HCT116 (cell line): ENCODE data around the gene SLC38A3. TPM values are rescaled to one million over a fixed set of nuclear protein-coding genes. Genes with fewer than 3 reads are reported as not detected.

Source experiments
- ATAC-seq: fragments of 200-7000 bp; cut with Tn5 transposase; 2 replicates; pipeline ENCODE4 v1.9.1; 2020; ENCODE audit warnings: mild to moderate bottlenecking, moderate library complexity
- BruUV-seq: library from RNA; stranded (reverse); fragments of 400-500 nt; replicated peaks from 2 replicates; lab custom pipeline; 2021; lab: Mats Ljungman, UMichigan
- CTCF ChIA-PET: fragments of 300-600 bp; sonication (Branson Sonifier 250); formaldehyde crosslinking; loops from one replicate; lab custom pipeline; 2021; ENCODE audit warnings: antibody characterized with exemption; lab: Charles Lee
- POLR2A ChIA-PET: fragments of 300-600, 350-600 bp; sonication (Branson Sonifier 250); formaldehyde crosslinking; loops from one replicate; lab custom pipeline; 2021; ENCODE audit warnings: antibody characterized with exemption; lab: Charles Lee
- RAD21 ChIA-PET, 2 experiments: fragments of 300-600 bp; sonication (Branson Sonifier 250); formaldehyde crosslinking; loops; one replicate each; lab custom pipeline; 2023; ENCODE audit warnings: low total read pairs in 2 of 2; ENCODE audit not compliant: uncharacterized antibody in 2 of 2, unreplicated experiment in 2 of 2, low non-redundant PET in 1 of 2; lab: Charles Lee
- DNase-seq: peaks from one replicate; pipeline ENCODE4 v3.0.0-alpha.2; 2010; ENCODE audit warnings: low read depth, low spot score
- H2AFZ ChIP-seq: fragments of 200-600 bp; shearing (Covaris generic), sonication (generic); 2 replicates; pipeline ENCODE4 v1.6.1; 2017; ENCODE audit warnings: low read depth, mixed run types, mixed read lengths, antibody characterized with exemption, low read length; ENCODE audit not compliant: poor library complexity, severe bottlenecking
- H3K27ac ChIP-seq: 2 replicates; pipeline ENCODE4 v1.5.1; 2012; ENCODE audit warnings: low read depth, low read length
- H3K27me3 ChIP-seq: fragments of 200-600 bp; sonication (generic); 2 replicates; pipeline ENCODE4 v1.6.1; 2016; ENCODE audit warnings: mixed run types, low read length, mixed read lengths; ENCODE audit not compliant: insufficient read depth
- H3K36me3 ChIP-seq, 2 experiments: fragments of 200-500 bp in 1 of 2; fragments of 200-600 bp in 1 of 2; sonication (Bioruptor generic) in 1 of 2; sonication (generic) in 1 of 2; 2 replicates each; pipeline versions ENCODE4 v1.5.1 to v1.6.1; 2014 to 2016; ENCODE audit warnings: low read length in 2 of 2, inconsistent platforms in 1 of 2, mixed read lengths in 1 of 2, mixed run types in 1 of 2; ENCODE audit not compliant: insufficient read depth in 2 of 2, control insufficient read depth in 1 of 2
- H3K4me1 ChIP-seq, 2 experiments: fragments of 200-600 bp in 1 of 2; sonication (generic) in 1 of 2; 2 replicates each; pipeline versions ENCODE4 v1.5.1 to v1.6.1; 2012 to 2017; ENCODE audit warnings: low read length in 2 of 2, inconsistent platforms in 1 of 2, mild to moderate bottlenecking in 1 of 2, mixed read lengths in 1 of 2, mixed run types in 1 of 2, moderate library complexity in 1 of 2; ENCODE audit not compliant: insufficient read depth in 2 of 2, control insufficient read depth in 1 of 2
- H3K4me2 ChIP-seq: fragments of 200-600 bp; sonication (generic); 2 replicates; pipeline ENCODE4 v1.6.1; 2017; ENCODE audit warnings: mixed run types, low read length, mixed read lengths
- H3K4me3 ChIP-seq, 2 experiments: fragments of 200-600 bp in 1 of 2; sonication (generic) in 1 of 2; replicated peaks in 1 of 2; 2 replicates each; pipeline ENCODE4 v1.5.1; 2011 to 2016; ENCODE audit warnings: low read length in 2 of 2, control low read depth in 1 of 2, low read depth in 1 of 2, mild to moderate bottlenecking in 1 of 2, mixed read lengths in 1 of 2, mixed run types in 1 of 2
- H3K79me2 ChIP-seq: fragments of 200-600 bp; sonication (generic); 2 replicates; pipeline ENCODE4 v1.6.1; 2017; ENCODE audit warnings: mild to moderate bottlenecking, mixed run types, low read length, moderate library complexity, mixed read lengths; ENCODE audit not compliant: insufficient read depth
- H3K9ac ChIP-seq: fragments of 200-600 bp; sonication (generic); 2 replicates; pipeline ENCODE4 v1.6.1; 2016; ENCODE audit warnings: low read length, mixed read lengths
- H3K9me2 ChIP-seq: fragments of 200-600 bp; sonication (generic), shearing (Covaris generic); 2 replicates; pipeline ENCODE4 v1.6.1; 2017; ENCODE audit warnings: mixed run types, mild to moderate bottlenecking, moderate library complexity; ENCODE audit not compliant: insufficient read depth
- H3K9me3 ChIP-seq, 2 experiments: fragments of 200-500 bp in 1 of 2; fragments of 200-600 bp in 1 of 2; sonication (Bioruptor generic) in 1 of 2; sonication (generic) in 1 of 2; 2 replicates each; pipeline ENCODE4 v1.6.1; 2014 to 2017; ENCODE audit warnings: low read length in 2 of 2, mixed read lengths in 2 of 2, inconsistent platforms in 1 of 2, low read depth in 1 of 2, mild to moderate bottlenecking in 1 of 2, mixed run types in 1 of 2, moderate library complexity in 1 of 2; ENCODE audit not compliant: control insufficient read depth in 1 of 2, insufficient read depth in 1 of 2
- H4K20me1 ChIP-seq: fragments of 200-600 bp; sonication (generic), shearing (Covaris generic); 2 replicates; pipeline ENCODE4 v1.6.1; 2017; ENCODE audit warnings: mixed run types, mild to moderate bottlenecking, moderate library complexity; ENCODE audit not compliant: insufficient read depth
- ATF3 ChIP-seq: IDR thresholded peaks from 2 replicates; pipeline ENCODE4 v1.6.1; 2012
- CBX3 ChIP-seq: IDR thresholded peaks from 2 replicates; pipeline ENCODE4 v1.6.1; 2012; ENCODE audit warnings: low read depth
- CEBPB ChIP-seq: IDR thresholded peaks from 2 replicates; pipeline ENCODE4 v1.6.1; 2012; ENCODE audit warnings: low read depth
- CTCF ChIP-seq, 3 experiments: fragments of 200-600 bp in 1 of 3; sonication (generic) in 1 of 3; IDR thresholded peaks in 2 of 3; conservative IDR thresholded peaks in 1 of 3; 2 replicates each; pipeline ENCODE4 v1.5.1; 2012 to 2017; ENCODE audit warnings: low read depth in 2 of 3, low read length in 2 of 3, antibody characterized with exemption in 1 of 3, borderline replicate concordance in 1 of 3, control low read depth in 1 of 3, mild to moderate bottlenecking in 1 of 3, mixed read lengths in 1 of 3, mixed run types in 1 of 3, moderate library complexity in 1 of 3; ENCODE audit not compliant: insufficient read depth in 1 of 3
- EGR1 ChIP-seq: IDR thresholded peaks from 2 replicates; pipeline ENCODE4 v1.6.1; 2012; ENCODE audit warnings: low read depth
- ELF1 ChIP-seq: IDR thresholded peaks from 2 replicates; pipeline ENCODE4 v1.6.1; 2012; ENCODE audit warnings: low read depth, borderline replicate concordance
- EZH2phosphoT487 ChIP-seq: fragments of 200-600 bp; IDR thresholded peaks from 2 replicates; pipeline ENCODE4 v1.6.1; 2018; ENCODE audit warnings: antibody characterized with exemption, borderline replicate concordance
- FOSL1 ChIP-seq: IDR thresholded peaks from 2 replicates; pipeline ENCODE4 v1.6.1; 2012; ENCODE audit warnings: low read depth
- JUND ChIP-seq: IDR thresholded peaks from 2 replicates; pipeline ENCODE4 v1.6.1; 2012
- POLR2A ChIP-seq: IDR thresholded peaks from 2 replicates; pipeline ENCODE4 v1.7.0; 2011; ENCODE audit warnings: borderline replicate concordance; ENCODE audit not compliant: insufficient read depth, insufficient read length; ENCODE audit errors: extremely low read depth
- POLR2AphosphoS5 ChIP-seq: IDR thresholded peaks from 2 replicates; pipeline ENCODE4 v1.6.1; 2011; ENCODE audit warnings: mild to moderate bottlenecking, low read depth, low read length, moderate library complexity
- RAD21 ChIP-seq: IDR thresholded peaks from 2 replicates; pipeline ENCODE4 v1.6.1; 2012; ENCODE audit warnings: low read depth, mild to moderate bottlenecking
- REST ChIP-seq: IDR thresholded peaks from 2 replicates; pipeline ENCODE4 v1.6.1; 2012; ENCODE audit warnings: low read depth
- SIN3A ChIP-seq: IDR thresholded peaks from 2 replicates; pipeline ENCODE4 v1.6.1; 2012; ENCODE audit warnings: low read depth
- SP1 ChIP-seq: IDR thresholded peaks from 2 replicates; pipeline ENCODE4 v1.6.1; 2012; ENCODE audit warnings: low read depth
- SRF ChIP-seq: IDR thresholded peaks from 2 replicates; pipeline ENCODE4 v1.6.1; 2012; ENCODE audit warnings: low read depth
- TCF7L2 ChIP-seq: IDR thresholded peaks from 2 replicates; pipeline ENCODE4 v1.7.0; 2011; ENCODE audit warnings: borderline replicate concordance, inconsistent platforms; ENCODE audit not compliant: insufficient read depth, insufficient read length; ENCODE audit errors: extremely low read depth
- YY1 ChIP-seq: IDR thresholded peaks from 2 replicates; pipeline ENCODE4 v1.6.1; 2011; ENCODE audit warnings: low read length, low read depth, moderate library complexity, mild to moderate bottlenecking; ENCODE audit not compliant: insufficient replicate concordance; ENCODE audit errors: extremely low read depth
- ZNF274 ChIP-seq: fragments of 200-500 bp; sonication (Bioruptor generic); IDR thresholded peaks from 2 replicates; pipeline ENCODE4 v1.6.1; 2014; ENCODE audit warnings: mild to moderate bottlenecking, low read depth, low read length, inconsistent platforms
- intact Hi-C: fragments of 100-400 bp; cut with micrococcal nuclease; formaldehyde crosslinking; loops from 2 replicates; pipeline ENCODE4 v1.10.0; 2022
- total RNA-seq: library from RNA; stranded (reverse); gene quantifications from one replicate; pipeline ENCODE4 v1.2.1, GENCODE V29; 2021; ENCODE audit not compliant: unreplicated experiment

The SLC38A3 gene
- total RNA-seq, 1 experiment from 2014 or later, result 3.1 TPM

GRCh38 chr3:50189989-50190388 is 15.1 kb upstream of the SLC38A3 start:
- CTCF ChIA-PET, result interaction anchor here (1.1 to 3.1 kb wide), 2 partner anchors 37 to 70 kb away, joined by 5 to 13 read pairs; no protein-coding TSS in a partner anchor
- H3K27ac ChIP-seq, result no peak overlapping the region
- no peak overlapping the region for H3K4me2 ChIP-seq
- H2AFZ ChIP-seq, result no peak overlapping the region
- no peak overlapping the region for H3K9ac ChIP-seq
- H3K4me3 ChIP-seq, result no peak overlapping the region
- peaks cover 0 to 16% of the 10 kb centered on the region in 2 experiments; a peak in 3 of 4 replicates for H3K4me1 ChIP-seq
- ATAC-seq (no peak), DNase-seq (no peak)
- BruUV-seq, result no TSS peak
- no peaks in the 10 kb centered on the region for H3K9me2 ChIP-seq
- no peaks in the 10 kb centered on the region for H3K9me3 ChIP-seq
- H3K79me2 ChIP-seq, result no peaks in the 10 kb centered on the region
- no peak for TF ChIP-seq JUND
- no peak for TF ChIP-seq ATF3
- no peak for TF ChIP-seq CTCF (IDR thresholded peaks at IDR 0.05 in 2 of 3, conservative IDR thresholded peaks at IDR 0.05 in 1 of 3; ENCODE audit: borderline replicate concordance in 1 of 3, insufficient read depth in 1 of 3, low read depth in 2 of 3, low read length in 2 of 3)
- TF ChIP-seq YY1, result no peak
- TF ChIP-seq SRF, result no peak
- TF ChIP-seq FOSL1, result no peak
- no peak for TF ChIP-seq SP1
- TF ChIP-seq TCF7L2, result no peak
- no peak for TF ChIP-seq EZH2phosphoT487
- TF ChIP-seq REST, result no peak
- no peak for TF ChIP-seq ELF1
- TF ChIP-seq CBX3, result no peak
- no peak for TF ChIP-seq RAD21
- no peak for TF ChIP-seq SIN3A
- TF ChIP-seq POLR2AphosphoS5, result no peak
- no peak for TF ChIP-seq CEBPB
- TF ChIP-seq EGR1, result no peak
- no peak for TF ChIP-seq ZNF274
- no peak for TF ChIP-seq POLR2A
- H3K36me3 ChIP-seq, result no peaks in the 10 kb centered on the region; a peak in 1 of 4 replicates
- RAD21 ChIA-PET, result interaction anchor here (0.6 to 0.7 kb wide), 2 partner anchors 66 to 250 kb away, joined by 3 read pairs; partner anchors contain the start of gene RBM6 (in 1 of the 2)
- no peaks in the 10 kb centered on the region for H4K20me1 ChIP-seq
- intact Hi-C loops, result loop anchor here (1.0 kb wide), 2 partner anchors 69 to 487 kb away; no protein-coding TSS in a partner anchor
- POLR2A ChIA-PET, result no interaction called here
- no peaks in the 10 kb centered on the region for H3K27me3 ChIP-seq
